ENCODE data around the gene NAALADL2. TPM values are rescaled to one million over a fixed set of nuclear protein-coding genes. Genes with fewer than 3 reads are reported as not detected.

NAALADL2 gene
- polyA plus RNA-seq, 1 donor from 2014 or later, result 1.6 TPM

DNA sequence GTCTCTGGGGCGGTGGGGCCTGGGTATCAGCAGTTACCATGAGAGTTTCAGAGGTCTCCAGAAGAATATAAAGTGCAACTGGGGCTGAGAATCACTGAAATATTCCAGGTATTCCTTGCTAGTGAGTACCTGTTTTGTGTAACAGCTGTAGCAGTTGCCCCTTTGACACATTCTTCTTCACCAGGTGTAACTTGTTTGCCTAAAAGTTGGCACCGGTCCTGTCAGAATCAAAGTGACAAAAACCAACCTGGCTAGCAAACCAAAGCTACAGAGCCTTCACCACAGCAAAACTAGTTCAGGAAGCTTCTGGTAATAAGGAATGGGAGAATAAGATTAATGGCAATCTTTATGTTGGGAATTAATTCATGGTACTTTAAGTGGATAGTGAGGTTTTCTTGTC is 296.0 kb downstream of the NAALADL2 start:
- Histone ChIP-seq H3K9me3 (ENCODE audit: low read length) (no peaks in the 10 kb centered on the region), H3K27me3 (ENCODE audit: insufficient read depth, low read depth, low read length) (no peaks in the 10 kb centered on the region), H3K9me2 (ENCODE audit: insufficient read depth, low read length) (no peaks in the 10 kb centered on the region), H3F3A (ENCODE audit: insufficient read depth, low read length, poor library complexity, severe bottlenecking) (no peaks in the 10 kb centered on the region), H2AFZ (ENCODE audit: low read depth, low read length) (no peak overlapping the region), H4K20me1 (ENCODE audit: insufficient read depth) (no peaks in the 10 kb centered on the region), H3K4me3 (ENCODE audit: low read length) (no peak overlapping the region), H3K4me2 (ENCODE audit: low read length) (no peak overlapping the region), H3K36me3 (ENCODE audit: insufficient read depth, low read length) (no peaks in the 10 kb centered on the region), H3K79me2 (replicated peaks; ENCODE audit: insufficient read depth, low read length) (no peaks in the 10 kb centered on the region), H3K9ac (ENCODE audit: low read length) (no peak overlapping the region), H3K27ac (ENCODE audit: low read length) (no peak overlapping the region)
- TF ChIP-seq EZH2 (IDR thresholded peaks at IDR 0.05; ENCODE audit: borderline replicate concordance, insufficient read depth, low read length, poor library complexity, severe bottlenecking), result no peak
- TF ChIP-seq, protein P1, sequence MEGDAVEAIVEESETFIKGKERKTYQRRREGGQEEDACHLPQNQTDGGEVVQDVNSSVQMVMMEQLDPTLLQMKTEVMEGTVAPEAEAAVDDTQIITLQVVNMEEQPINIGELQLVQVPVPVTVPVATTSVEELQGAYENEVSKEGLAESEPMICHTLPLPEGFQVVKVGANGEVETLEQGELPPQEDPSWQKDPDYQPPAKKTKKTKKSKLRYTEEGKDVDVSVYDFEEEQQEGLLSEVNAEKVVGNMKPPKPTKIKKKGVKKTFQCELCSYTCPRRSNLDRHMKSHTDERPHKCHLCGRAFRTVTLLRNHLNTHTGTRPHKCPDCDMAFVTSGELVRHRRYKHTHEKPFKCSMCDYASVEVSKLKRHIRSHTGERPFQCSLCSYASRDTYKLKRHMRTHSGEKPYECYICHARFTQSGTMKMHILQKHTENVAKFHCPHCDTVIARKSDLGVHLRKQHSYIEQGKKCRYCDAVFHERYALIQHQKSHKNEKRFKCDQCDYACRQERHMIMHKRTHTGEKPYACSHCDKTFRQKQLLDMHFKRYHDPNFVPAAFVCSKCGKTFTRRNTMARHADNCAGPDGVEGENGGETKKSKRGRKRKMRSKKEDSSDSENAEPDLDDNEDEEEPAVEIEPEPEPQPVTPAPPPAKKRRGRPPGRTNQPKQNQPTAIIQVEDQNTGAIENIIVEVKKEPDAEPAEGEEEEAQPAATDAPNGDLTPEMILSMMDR (IDR thresholded peaks at IDR 0.05; ENCODE audit: poor library complexity, severe bottlenecking), result no peak
- no peak for TF ChIP-seq MXI1 (conservative IDR thresholded peaks at IDR 0.05; ENCODE audit: poor library complexity, severe bottlenecking)
- no peak for TF ChIP-seq RAD21 (conservative IDR thresholded peaks at IDR 0.05)
- no peak for TF ChIP-seq POLR2AphosphoS5 (IDR thresholded peaks at IDR 0.05)
- TF ChIP-seq EP300 (conservative IDR thresholded peaks at IDR 0.05; ENCODE audit: poor library complexity, severe bottlenecking), result no peak
- TF ChIP-seq, protein P2, sequence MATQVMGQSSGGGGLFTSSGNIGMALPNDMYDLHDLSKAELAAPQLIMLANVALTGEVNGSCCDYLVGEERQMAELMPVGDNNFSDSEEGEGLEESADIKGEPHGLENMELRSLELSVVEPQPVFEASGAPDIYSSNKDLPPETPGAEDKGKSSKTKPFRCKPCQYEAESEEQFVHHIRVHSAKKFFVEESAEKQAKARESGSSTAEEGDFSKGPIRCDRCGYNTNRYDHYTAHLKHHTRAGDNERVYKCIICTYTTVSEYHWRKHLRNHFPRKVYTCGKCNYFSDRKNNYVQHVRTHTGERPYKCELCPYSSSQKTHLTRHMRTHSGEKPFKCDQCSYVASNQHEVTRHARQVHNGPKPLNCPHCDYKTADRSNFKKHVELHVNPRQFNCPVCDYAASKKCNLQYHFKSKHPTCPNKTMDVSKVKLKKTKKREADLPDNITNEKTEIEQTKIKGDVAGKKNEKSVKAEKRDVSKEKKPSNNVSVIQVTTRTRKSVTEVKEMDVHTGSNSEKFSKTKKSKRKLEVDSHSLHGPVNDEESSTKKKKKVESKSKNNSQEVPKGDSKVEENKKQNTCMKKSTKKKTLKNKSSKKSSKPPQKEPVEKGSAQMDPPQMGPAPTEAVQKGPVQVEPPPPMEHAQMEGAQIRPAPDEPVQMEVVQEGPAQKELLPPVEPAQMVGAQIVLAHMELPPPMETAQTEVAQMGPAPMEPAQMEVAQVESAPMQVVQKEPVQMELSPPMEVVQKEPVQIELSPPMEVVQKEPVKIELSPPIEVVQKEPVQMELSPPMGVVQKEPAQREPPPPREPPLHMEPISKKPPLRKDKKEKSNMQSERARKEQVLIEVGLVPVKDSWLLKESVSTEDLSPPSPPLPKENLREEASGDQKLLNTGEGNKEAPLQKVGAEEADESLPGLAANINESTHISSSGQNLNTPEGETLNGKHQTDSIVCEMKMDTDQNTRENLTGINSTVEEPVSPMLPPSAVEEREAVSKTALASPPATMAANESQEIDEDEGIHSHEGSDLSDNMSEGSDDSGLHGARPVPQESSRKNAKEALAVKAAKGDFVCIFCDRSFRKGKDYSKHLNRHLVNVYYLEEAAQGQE (IDR thresholded peaks at IDR 0.05; ENCODE audit: borderline replicate concordance), result no peak

DNA sequence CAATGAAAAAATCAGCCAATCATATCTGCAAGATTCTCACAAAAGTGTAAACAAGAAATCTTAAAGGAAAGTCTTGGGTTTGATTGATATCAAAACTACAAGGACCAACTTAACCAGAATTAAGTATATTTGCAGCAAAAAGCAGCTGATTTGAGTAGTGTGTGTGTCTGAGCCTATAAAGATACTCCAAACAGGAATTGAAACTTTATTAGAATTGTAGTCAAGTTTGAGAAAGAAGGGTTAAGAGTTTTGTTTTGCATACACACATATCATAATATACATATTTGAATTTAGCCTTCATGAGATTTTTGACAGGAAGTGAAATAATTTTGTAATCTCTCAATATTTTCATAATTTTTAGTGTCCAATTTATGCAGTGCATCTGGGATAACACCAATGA is 300.1 kb downstream of the NAALADL2 start:
- no peak overlapping the region for H3K4me2 ChIP-seq (ENCODE audit: low read length)
- H4K20me1 ChIP-seq (ENCODE audit: insufficient read depth), result no peaks in the 10 kb centered on the region
- H3K4me3 ChIP-seq (ENCODE audit: low read length), result no peak overlapping the region
- no peak overlapping the region for H3K9ac ChIP-seq (ENCODE audit: low read length)
- TF ChIP-seq EP300 (conservative IDR thresholded peaks at IDR 0.05; ENCODE audit: poor library complexity, severe bottlenecking) (no peak), MXI1 (conservative IDR thresholded peaks at IDR 0.05; ENCODE audit: poor library complexity, severe bottlenecking) (no peak), RAD21 (conservative IDR thresholded peaks at IDR 0.05) (no peak), SMC3 (conservative IDR thresholded peaks at IDR 0.05; ENCODE audit: poor library complexity) (no peak), EZH2 (IDR thresholded peaks at IDR 0.05; ENCODE audit: borderline replicate concordance, insufficient read depth, low read length, poor library complexity, severe bottlenecking) (no peak), TAF1 (IDR thresholded peaks at IDR 0.05; ENCODE audit: low read depth) (no peak), POLR2AphosphoS5 (IDR thresholded peaks at IDR 0.05) (no peak)
- TF ChIP-seq, protein P2 (IDR thresholded peaks at IDR 0.05; ENCODE audit: borderline replicate concordance), result no peak
- TF ChIP-seq, protein P1 (IDR thresholded peaks at IDR 0.05; ENCODE audit: poor library complexity, severe bottlenecking), result no peak
- no peaks in the 10 kb centered on the region for H3F3A ChIP-seq (ENCODE audit: insufficient read depth, low read length, poor library complexity, severe bottlenecking)
- H3K27me3 ChIP-seq (ENCODE audit: insufficient read depth, low read depth, low read length), result no peaks in the 10 kb centered on the region
- H3K36me3 ChIP-seq (ENCODE audit: insufficient read depth, low read length), result no peaks in the 10 kb centered on the region
- H2AFZ ChIP-seq (ENCODE audit: low read depth, low read length), result no peak overlapping the region
- H3K79me2 ChIP-seq (replicated peaks; ENCODE audit: insufficient read depth, low read length), result no peaks in the 10 kb centered on the region
- no peak overlapping the region for H3K27ac ChIP-seq (ENCODE audit: low read length)
- H3K9me3 ChIP-seq (ENCODE audit: low read length), result no peaks in the 10 kb centered on the region
- H3K9me2 ChIP-seq (ENCODE audit: insufficient read depth, low read length), result no peaks in the 10 kb centered on the region
